ENCODE data around the gene GFOD1.

GRCh38 chr6:13378669-13379590, 108.5 kb downstream of the GFOD1 start:
- TF ChIP-seq PBX3 (IDR thresholded peaks at IDR 0.05) (no peak), CTCF (IDR thresholded peaks at IDR 0.05) (no peak), RCOR1 (IDR thresholded peaks at IDR 0.05; ENCODE audit: low read depth, low read length) (no peak), MAFK (IDR thresholded peaks at IDR 0.05; ENCODE audit: partially characterized antibody) (no peak), POLR2AphosphoS2 (conservative IDR thresholded peaks at IDR 0.05; ENCODE audit: low read length) (no peak), POLR2A (IDR thresholded peaks at IDR 0.05; ENCODE audit: low read length) (no peak)

Data from A549 (cell line).